Stomach (tissue), 4 donors: ENCODE data around the gene SLC35C1.

Experiments used
- CTCF ChIP-seq, 7 experiments: fragments of 450-650 bp in 4 of 7; fragments of 200-600 bp in 3 of 7; sonication (generic) in 3 of 7; IDR thresholded peaks; one replicate each; pipeline ENCODE4 v1.5.1; 2016 to 2019; ENCODE audit warnings: antibody characterized with exemption in 7 of 7, control low read depth in 2 of 7, mild to moderate bottlenecking in 1 of 7
- POLR2A ChIP-seq, 4 donors: fragments of 450-650 bp; IDR thresholded peaks; one replicate each; pipeline ENCODE4 v1.6.1; 2016; ENCODE audit warnings: antibody characterized with exemption in 4 of 4, control low read depth in 2 of 4, mild to moderate bottlenecking in 1 of 4, moderate library complexity in 1 of 4
- POLR2AphosphoS5 ChIP-seq, 3 donors: sonication (generic); formaldehyde crosslinking; IDR thresholded peaks; one replicate each; pipeline ENCODE4 v1.6.1; 2016; ENCODE audit warnings: antibody characterized with exemption in 3 of 3

- TF ChIP-seq CTCF (IDR thresholded peaks at IDR 0.05) (no peak), POLR2A (IDR thresholded peaks at IDR 0.05) (no peak), POLR2AphosphoS5 (IDR thresholded peaks at IDR 0.05) (no peak)
Measured at GRCh38 chr11:45844822-45845578, 40.1 kb downstream of the SLC35C1 start.
